ENCODE data around the gene COL9A1. TPM values are rescaled to one million over a fixed set of nuclear protein-coding genes. Genes with fewer than 3 reads are reported as not detected.

Gene COL9A1
- total and polyA plus RNA-seq, 2 of the 4 experiments (the other 2 are of a cell fraction), result not detected

GRCh38 chr6:70314296-70314695 lies 11.4 kb upstream of the COL9A1 start:
- no peaks in the 10 kb centered on the region for H3K79me1 ChIP-seq (ENCODE audit: low read depth in 1 of 2, low read length in 2 of 2)
- DNase-seq, result no peak
- H3K9me1 ChIP-seq (ENCODE audit: insufficient read depth, low read length), result no peaks in the 10 kb centered on the region
- BruUV-seq (replicated peaks), result no TSS peak
- no peak overlapping the region for H2BK15ac ChIP-seq (ENCODE audit: low read depth, low read length)
- no peak for ATAC-seq (ENCODE audit: low read depth)
- POLR2A ChIA-PET (ENCODE audit: unreplicated experiment), result no interaction called here
- H4K5ac ChIP-seq (ENCODE audit: low read depth, low read length), result no peak overlapping the region
- intact Hi-C loops (cut with micrococcal nuclease) (loop anchor here (5.0 kb wide), 2 partner anchors 568 to 643 kb away; partner anchors contain the start of gene B3GAT2), in situ Hi-C loops (cut with MboI; ENCODE audit: low sequenced_read_pairs) (loop anchor here (25.0 kb wide), 1 partner anchor 373 kb away; no protein-coding TSS in a partner anchor), dilution Hi-C loops (cut with HindIII; ENCODE audit: low sequenced_read_pairs, unreplicated experiment) (no loop called here)
- no peak overlapping the region for H4K8ac ChIP-seq (ENCODE audit: low read depth in 2 of 2, low read length in 2 of 2)
- H3K27me3 ChIP-seq (ENCODE audit: control insufficient read depth, insufficient read depth, low read length), result peaks cover 21% of the 10 kb centered on the region
- H3K23ac ChIP-seq (ENCODE audit: low read depth, low read length), result no peak overlapping the region
- no peak overlapping the region for H3K18ac ChIP-seq (ENCODE audit: low read depth, low read length)
- H2AFZ ChIP-seq (replicated peaks; ENCODE audit: low read length, poor library complexity), result no peak overlapping the region
- 10% methylated on average over 2 of the region's 4 CpGs; no CpG with 5 or more reads in 1 of the 2 experiments for WGBS, 2 experiments (ENCODE audit: extremely low coverage in 2 of 2, insufficient read length in 1 of 2)
- no peak overlapping the region for H3K9ac ChIP-seq (ENCODE audit: low read depth, low read length)
- no peak overlapping the region for H2AK5ac ChIP-seq (ENCODE audit: low read depth, low read length)
- H3K14ac ChIP-seq (replicated peaks; ENCODE audit: low read depth, low read length), result no peak overlapping the region
- no peak overlapping the region for H3K4me3 ChIP-seq (ENCODE audit: insufficient read depth, low read depth, low read length)
- no peak overlapping the region for H3K4me2 ChIP-seq (ENCODE audit: low read depth, low read length)
- TF ChIP-seq POLR2A (IDR thresholded peaks at IDR 0.05; ENCODE audit: low read depth, low read length), result no peak
- no peak for TF ChIP-seq MXI1 (IDR thresholded peaks at IDR 0.05; ENCODE audit: borderline replicate concordance, low read depth, low read length)
- TF ChIP-seq RFX5 (IDR thresholded peaks at IDR 0.05; ENCODE audit: low read depth, low read length), result no peak
- no peak for TF ChIP-seq MAFK (IDR thresholded peaks at IDR 0.05; ENCODE audit: low read depth, low read length)
- TF ChIP-seq RAD21 (IDR thresholded peaks at IDR 0.05; ENCODE audit: low read length), result no peak
- no peak for TF ChIP-seq NFE2L2 (IDR thresholded peaks at IDR 0.05; ENCODE audit: low read depth, low read length)
- no peak for TF ChIP-seq BHLHE40 (IDR thresholded peaks at IDR 0.05; ENCODE audit: low read depth, low read length)
- TF ChIP-seq RCOR1 (IDR thresholded peaks at IDR 0.05; ENCODE audit: insufficient replicate concordance, low read length), result no peak
- TF ChIP-seq SMC3 (IDR thresholded peaks at IDR 0.05; ENCODE audit: low read depth, low read length), result no peak
- TF ChIP-seq CEBPB (IDR thresholded peaks at IDR 0.05; ENCODE audit: low read depth, low read length), result no peak
- TF ChIP-seq CHD1 (IDR thresholded peaks at IDR 0.05; ENCODE audit: low read depth, low read length), result no peak
- no peak overlapping the region for H3K27ac ChIP-seq (ENCODE audit: insufficient read depth, low read length)
- H2BK20ac ChIP-seq (ENCODE audit: low read depth, low read length), result no peak overlapping the region
- no peak overlapping the region for H2BK5ac ChIP-seq (ENCODE audit: low read depth, low read length, poor library complexity, severe bottlenecking)
- no peak overlapping the region for H2AK9ac ChIP-seq (replicated peaks; ENCODE audit: low read depth, low read length, poor library complexity)
- no peak overlapping the region for H3K56ac ChIP-seq (ENCODE audit: extremely low read depth, insufficient read depth, low read length)
- no peak overlapping the region for H3K4ac ChIP-seq (ENCODE audit: low read depth, low read length)
- H4K20me1 ChIP-seq (ENCODE audit: insufficient read depth, low read length), result no peaks in the 10 kb centered on the region
- H3K4me1 ChIP-seq (ENCODE audit: control insufficient read depth, insufficient read depth, low read length), result no peaks in the 10 kb centered on the region
- no peak overlapping the region for H4K91ac ChIP-seq (ENCODE audit: insufficient read depth, low read depth, low read length)
- H3K9me3 ChIP-seq (ENCODE audit: control insufficient read depth, insufficient read depth, low read length), result no peaks in the 10 kb centered on the region
- CTCF ChIA-PET, result no interaction called here
- H3K36me3 ChIP-seq (ENCODE audit: control insufficient read depth, insufficient read depth, low read length), result no peaks in the 10 kb centered on the region
- H2BK120ac ChIP-seq (ENCODE audit: low read depth, low read length), result no peak overlapping the region
